ENCODE data around the gene SCG5.

The SCG5 gene

GRCh38 chr15:32709295-32710033, 68.0 kb downstream of the SCG5 start:
- Histone ChIP-seq H3K4me1 (ENCODE audit: control insufficient read depth, insufficient read depth, low read length) (no peaks in the 10 kb centered on the region), H3K27ac (ENCODE audit: insufficient read depth, low read depth, low read length, poor library complexity, severe bottlenecking) (no peak overlapping the region), H3K27me3 (ENCODE audit: control insufficient read depth, insufficient read depth, low read length, poor library complexity, severe bottlenecking) (peaks cover 5% of the 10 kb centered on the region), H3K9me3 (ENCODE audit: control insufficient read depth, low read length) (no peaks in the 10 kb centered on the region), H3K36me3 (ENCODE audit: control insufficient read depth, insufficient read depth, low read length) (no peaks in the 10 kb centered on the region), H3K4me3 (ENCODE audit: insufficient read depth, low read depth, low read length) (no peak overlapping the region)
- 88 to 96% methylated on average over 7 to 9 of the region's 9 CpGs for WGBS, 2 experiments

DNA sequence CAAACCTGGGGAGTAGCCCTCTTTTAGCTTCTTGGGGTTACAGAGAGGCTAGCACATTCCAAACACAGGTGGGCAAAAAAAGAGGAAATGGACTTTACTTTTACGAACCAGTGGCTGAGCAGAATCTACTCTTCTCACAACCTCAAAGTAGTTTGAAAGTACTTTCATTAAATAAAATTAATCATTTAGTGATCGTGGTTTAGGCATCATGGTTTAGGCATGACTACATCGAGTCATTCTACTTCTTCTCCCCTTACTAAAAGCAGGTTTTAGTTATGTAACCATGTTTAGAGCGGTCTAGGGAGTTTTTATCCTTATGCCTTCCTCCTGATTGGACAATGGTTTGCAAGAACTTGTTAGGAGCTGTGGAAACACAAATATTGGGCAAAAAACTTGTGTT, 73.8 kb downstream of the SCG5 start:
- 93 to 100% methylated on average over 1 to 2 of the region's 4 CpGs for WGBS, 2 experiments
- H3K4me1 ChIP-seq (ENCODE audit: control insufficient read depth, insufficient read depth, low read length) = no peaks in the 10 kb centered on the region
- H3K36me3 ChIP-seq (ENCODE audit: control insufficient read depth, insufficient read depth, low read length) = no peaks in the 10 kb centered on the region
- no peak overlapping the region for H3K4me3 ChIP-seq (ENCODE audit: insufficient read depth, low read depth, low read length)
- H3K27me3 ChIP-seq (ENCODE audit: control insufficient read depth, insufficient read depth, low read length, poor library complexity, severe bottlenecking) = peaks cover 63% of the 10 kb centered on the region
- no peaks in the 10 kb centered on the region for H3K9me3 ChIP-seq (ENCODE audit: control insufficient read depth, low read length)
- H3K27ac ChIP-seq (ENCODE audit: insufficient read depth, low read depth, low read length, poor library complexity, severe bottlenecking) = no peak overlapping the region

DNA sequence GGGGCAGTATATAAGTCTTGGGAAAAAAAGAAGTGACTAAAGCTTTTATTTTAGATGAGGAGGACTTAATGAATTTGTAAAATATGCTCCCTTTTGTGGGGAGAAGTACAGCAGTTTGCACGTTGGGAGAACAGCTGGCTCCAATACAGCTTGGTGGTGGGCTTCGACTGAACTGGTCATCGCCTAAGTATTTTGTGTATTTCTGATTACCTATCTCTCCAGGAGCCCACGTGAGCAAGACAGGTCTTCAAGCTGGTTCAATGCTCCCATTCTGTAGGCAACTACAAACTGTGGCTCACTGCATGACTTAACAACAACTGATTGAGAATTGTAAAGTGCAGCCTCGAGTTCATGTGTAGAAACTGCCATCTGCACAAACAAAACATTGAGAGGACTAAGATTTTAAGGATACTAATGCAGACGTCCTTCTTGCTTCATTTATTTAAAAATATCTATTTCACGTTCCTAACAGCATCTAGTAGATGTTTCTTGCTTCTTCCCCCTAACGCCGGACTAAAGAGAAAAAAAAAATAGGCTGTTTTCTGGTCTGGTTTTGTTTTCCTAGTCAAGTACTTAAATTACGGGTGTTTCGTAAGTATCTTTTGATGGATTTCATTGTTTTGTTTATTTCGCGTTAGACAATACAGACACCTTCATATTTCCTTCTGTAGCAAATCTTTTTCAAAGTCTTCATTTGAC, 74.9 kb downstream of the SCG5 start:
- Histone ChIP-seq H3K27ac (ENCODE audit: insufficient read depth, low read depth, low read length, poor library complexity, severe bottlenecking) (no peak overlapping the region), H3K36me3 (ENCODE audit: control insufficient read depth, insufficient read depth, low read length) (no peaks in the 10 kb centered on the region), H3K4me1 (ENCODE audit: control insufficient read depth, insufficient read depth, low read length) (no peaks in the 10 kb centered on the region), H3K9me3 (ENCODE audit: control insufficient read depth, low read length) (no peaks in the 10 kb centered on the region), H3K27me3 (ENCODE audit: control insufficient read depth, insufficient read depth, low read length, poor library complexity, severe bottlenecking) (peaks cover 74% of the 10 kb centered on the region), H3K4me3 (ENCODE audit: insufficient read depth, low read depth, low read length) (no peak overlapping the region)
- WGBS, 2 experiments = 54 to 55% methylated on average over 13 of the region's 13 CpGs

- H3K27me3 ChIP-seq (ENCODE audit: control insufficient read depth, insufficient read depth, low read length, poor library complexity, severe bottlenecking) = peaks cover 76% of the 10 kb centered on the region
- peak overlapping the region; percentile 31 for H3K27ac ChIP-seq (ENCODE audit: insufficient read depth, low read depth, low read length, poor library complexity, severe bottlenecking)
- WGBS, 2 experiments = 22 to 27% methylated on average over 21 of the region's 21 CpGs
- H3K4me1 ChIP-seq (ENCODE audit: control insufficient read depth, insufficient read depth, low read length) = no peaks in the 10 kb centered on the region
- H3K9me3 ChIP-seq (ENCODE audit: control insufficient read depth, low read length) = no peaks in the 10 kb centered on the region
- H3K36me3 ChIP-seq (ENCODE audit: control insufficient read depth, insufficient read depth, low read length) = no peaks in the 10 kb centered on the region
- H3K4me3 ChIP-seq (ENCODE audit: insufficient read depth, low read depth, low read length) = peak overlapping the region; percentile 49
Observed at GRCh38 chr15:32716915-32717425, 75.5 kb downstream of the SCG5 start.

DNA sequence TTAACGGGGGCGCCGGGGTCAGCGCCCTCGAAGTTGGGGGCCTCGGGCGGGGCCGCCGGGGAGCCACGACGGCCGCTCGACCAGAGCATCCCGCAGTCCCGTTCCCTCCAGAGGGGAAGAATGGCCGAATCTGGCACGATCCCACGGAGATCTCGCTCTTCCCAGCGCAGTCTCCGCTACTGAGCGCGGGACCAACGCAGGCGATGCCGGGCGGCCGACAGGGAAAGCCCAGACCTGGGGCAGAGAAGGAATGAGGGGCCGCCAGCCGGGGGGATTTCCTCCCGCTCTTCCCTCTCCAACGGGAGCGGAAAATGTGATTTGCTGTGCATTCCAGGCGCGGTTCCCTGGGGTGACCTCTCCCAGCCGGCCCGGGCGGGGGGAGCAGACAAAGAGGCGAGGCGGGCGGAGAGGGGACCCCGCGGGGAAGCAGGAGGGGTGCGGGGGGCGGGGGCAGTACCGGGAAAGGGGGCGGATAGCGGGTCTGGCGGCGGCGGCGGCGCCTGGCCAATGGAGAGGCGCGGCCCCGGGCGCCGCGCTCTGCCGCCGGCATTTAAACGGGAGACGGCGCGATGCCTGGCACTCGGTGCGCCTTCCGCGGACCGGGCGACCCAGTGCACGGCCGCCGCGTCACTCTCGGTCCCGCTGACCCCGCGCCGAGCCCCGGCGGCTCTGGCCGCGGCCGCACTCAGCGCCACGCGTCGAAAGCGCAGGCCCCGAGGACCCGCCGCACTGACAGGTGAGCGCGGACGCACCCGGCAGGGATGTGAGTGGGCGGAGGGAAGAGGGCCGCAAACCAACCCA, 76.1 kb downstream of the SCG5 start, which contains the start of gene GREM1:
Gene GREM1 (plus strand): TSS at position 579 of the 801 bp plus-strand sequence. CDS start 12,687 bp downstream, outside the sequence.
- H3K36me3 ChIP-seq (ENCODE audit: control insufficient read depth, insufficient read depth, low read length) = no peaks in the 10 kb centered on the region
- H3K27me3 ChIP-seq (ENCODE audit: control insufficient read depth, insufficient read depth, low read length, poor library complexity, severe bottlenecking) = peaks cover 81% of the 10 kb centered on the region
- WGBS, 2 experiments = 0 to 1% methylated on average over 99 of the region's 99 CpGs
- H3K4me3 ChIP-seq (ENCODE audit: insufficient read depth, low read depth, low read length) = peak within 1 kb of the TSS; percentile 49
- no peaks in the 10 kb centered on the region for H3K9me3 ChIP-seq (ENCODE audit: control insufficient read depth, low read length)
- peak within 1 kb of the TSS; percentile 31 for H3K27ac ChIP-seq (ENCODE audit: insufficient read depth, low read depth, low read length, poor library complexity, severe bottlenecking)
- H3K4me1 ChIP-seq (ENCODE audit: control insufficient read depth, insufficient read depth, low read length) = no peaks in the 10 kb centered on the region

GRCh38 chr15:32718227-32718820, 76.8 kb downstream of the SCG5 start:
- H3K27me3 ChIP-seq (ENCODE audit: control insufficient read depth, insufficient read depth, low read length, poor library complexity, severe bottlenecking) = peaks cover 82% of the 10 kb centered on the region
- H3K36me3 ChIP-seq (ENCODE audit: control insufficient read depth, insufficient read depth, low read length) = no peaks in the 10 kb centered on the region

DNA sequence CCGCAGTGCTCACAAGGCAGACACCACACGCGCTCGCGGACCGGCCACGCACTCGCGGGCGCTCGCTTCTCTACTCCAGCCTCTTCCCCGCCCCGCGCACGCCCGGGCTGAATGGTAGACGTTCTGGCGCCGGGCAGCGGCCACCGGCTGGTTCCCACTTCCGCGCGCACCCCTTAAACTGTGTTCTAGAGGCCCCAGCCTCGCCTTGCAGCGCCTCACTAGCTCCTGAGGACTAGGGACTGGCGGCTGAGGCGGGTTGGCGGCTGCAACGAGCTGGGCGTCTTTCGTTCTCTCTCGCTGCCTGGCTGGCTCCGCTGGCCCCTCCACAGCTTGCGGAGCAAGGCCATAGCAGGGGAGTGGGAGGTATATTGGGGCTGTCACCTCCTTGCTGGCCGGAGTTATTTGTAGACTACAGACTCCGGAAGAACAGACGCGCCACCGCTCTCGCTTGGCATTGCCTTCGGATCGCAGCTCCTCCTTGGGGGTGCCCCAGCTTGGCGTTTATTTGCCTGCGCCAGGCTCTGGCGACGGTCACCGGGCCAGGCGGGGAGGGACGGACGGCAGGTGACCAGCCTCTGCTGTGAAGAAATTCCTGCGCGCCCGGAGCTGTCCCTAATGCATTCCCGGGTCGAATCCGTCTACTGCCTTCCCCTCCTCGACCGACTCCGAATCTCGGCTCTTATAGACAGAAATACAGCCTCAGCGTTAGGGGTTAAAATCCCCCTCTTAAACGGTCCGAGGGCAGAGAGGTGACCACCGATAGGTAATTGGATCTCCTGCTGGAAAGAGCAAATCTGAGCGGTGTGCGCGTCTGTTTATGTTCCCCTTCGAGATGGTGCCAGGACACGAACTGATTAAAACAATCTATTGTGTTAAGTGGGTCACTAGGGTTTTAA, 77.6 kb downstream of the SCG5 start:
- Histone ChIP-seq H3K36me3 (ENCODE audit: control insufficient read depth, insufficient read depth, low read length) (no peaks in the 10 kb centered on the region), H3K9me3 (ENCODE audit: control insufficient read depth, low read length) (no peaks in the 10 kb centered on the region), H3K27ac (ENCODE audit: insufficient read depth, low read depth, low read length, poor library complexity, severe bottlenecking) (no peak overlapping the region), H3K4me1 (ENCODE audit: control insufficient read depth, insufficient read depth, low read length) (no peaks in the 10 kb centered on the region), H3K27me3 (ENCODE audit: control insufficient read depth, insufficient read depth, low read length, poor library complexity, severe bottlenecking) (peaks cover 79% of the 10 kb centered on the region), H3K4me3 (ENCODE audit: insufficient read depth, low read depth, low read length) (peak overlapping the region; percentile 49)
- WGBS, 2 experiments = 1 to 2% methylated on average over 70 of the region's 70 CpGs

More at GRCh38 chr15:32718227-32718820, 76.8 kb downstream of the SCG5 start:
- WGBS, 2 experiments = 1% methylated on average over 60 of the region's 60 CpGs
- Histone ChIP-seq H3K9me3 (ENCODE audit: control insufficient read depth, low read length) (no peaks in the 10 kb centered on the region), H3K4me3 (ENCODE audit: insufficient read depth, low read depth, low read length) (peak overlapping the region; percentile 49), H3K4me1 (ENCODE audit: control insufficient read depth, insufficient read depth, low read length) (no peaks in the 10 kb centered on the region), H3K27ac (ENCODE audit: insufficient read depth, low read depth, low read length, poor library complexity, severe bottlenecking) (no peak overlapping the region)

DNA sequence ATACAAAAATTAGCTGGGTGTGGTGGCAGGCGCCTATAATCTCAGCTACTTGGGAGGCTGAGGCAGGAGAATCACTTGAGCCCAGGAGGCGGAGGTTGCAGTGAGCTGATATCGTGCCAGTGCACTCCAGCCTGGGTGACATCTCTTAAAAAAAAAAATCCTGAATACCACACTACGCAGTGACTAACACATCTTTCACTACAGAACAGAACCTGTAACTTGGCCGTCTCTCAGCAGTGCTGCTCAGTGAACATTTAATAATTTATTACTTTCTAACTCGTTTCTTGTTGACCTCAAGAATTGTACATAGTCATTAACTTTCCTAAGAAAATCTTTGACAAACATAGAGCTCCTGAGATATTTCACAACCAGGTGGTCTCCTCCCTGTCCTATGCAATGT, 80.1 kb downstream of the SCG5 start:
- H3K27ac ChIP-seq (ENCODE audit: insufficient read depth, low read depth, low read length, poor library complexity, severe bottlenecking) = no peak overlapping the region
- H3K4me1 ChIP-seq (ENCODE audit: control insufficient read depth, insufficient read depth, low read length) = no peaks in the 10 kb centered on the region

GRCh38 chr15:32722136-32722535, 80.6 kb downstream of the SCG5 start:
- Histone ChIP-seq H3K9me3 (ENCODE audit: control insufficient read depth, low read length) (no peaks in the 10 kb centered on the region), H3K27me3 (ENCODE audit: control insufficient read depth, insufficient read depth, low read length, poor library complexity, severe bottlenecking) (peaks cover 51% of the 10 kb centered on the region), H3K4me3 (ENCODE audit: insufficient read depth, low read depth, low read length) (no peak overlapping the region), H3K36me3 (ENCODE audit: control insufficient read depth, insufficient read depth, low read length) (no peaks in the 10 kb centered on the region), H3K27ac (ENCODE audit: insufficient read depth, low read depth, low read length, poor library complexity, severe bottlenecking) (no peak overlapping the region), H3K4me1 (ENCODE audit: control insufficient read depth, insufficient read depth, low read length) (no peaks in the 10 kb centered on the region)

More for the DNA sequence above, 80.1 kb downstream of the SCG5 start:
- Histone ChIP-seq H3K9me3 (ENCODE audit: control insufficient read depth, low read length) (no peaks in the 10 kb centered on the region), H3K4me3 (ENCODE audit: insufficient read depth, low read depth, low read length) (no peak overlapping the region), H3K36me3 (ENCODE audit: control insufficient read depth, insufficient read depth, low read length) (no peaks in the 10 kb centered on the region), H3K27me3 (ENCODE audit: control insufficient read depth, insufficient read depth, low read length, poor library complexity, severe bottlenecking) (peaks cover 56% of the 10 kb centered on the region)
- WGBS, 2 experiments = 93% methylated on average over 6 of the region's 6 CpGs
